GM23248 (cell line): Measurements from ENCODE around the gene MACROD2. TPM values are rescaled to one million over a fixed set of nuclear protein-coding genes. Genes with fewer than 3 reads are reported as not detected.

Source experiments
- DNase-seq: peaks from one replicate; pipeline ENCODE4 v3.0.0-alpha.2; 2015
- H2AFZ ChIP-seq: fragments of 200-600 bp; sonication (generic); 2 replicates; pipeline ENCODE4 v1.6.1; 2016; ENCODE audit warnings: antibody characterized with exemption
- H3F3A ChIP-seq: fragments of 200-600 bp; sonication (generic); 2 replicates; pipeline ENCODE4 v1.6.1; 2016; ENCODE audit warnings: mild to moderate bottlenecking, antibody characterized with exemption, mixed run types; ENCODE audit not compliant: insufficient read depth
- H3K27ac ChIP-seq: fragments of 200-600 bp; sonication (generic); 2 replicates; pipeline ENCODE4 v1.5.1; 2016; ENCODE audit warnings: mild to moderate bottlenecking
- H3K27me3 ChIP-seq: fragments of 200-600 bp; sonication (generic); replicated peaks from 2 replicates; pipeline ENCODE4 v1.6.1; 2016; ENCODE audit warnings: mild to moderate bottlenecking; ENCODE audit not compliant: insufficient read depth
- H3K36me3 ChIP-seq: fragments of 200-600 bp; sonication (generic); 2 replicates; pipeline ENCODE4 v1.6.1; 2016; ENCODE audit warnings: low read depth, mild to moderate bottlenecking
- H3K4me1 ChIP-seq: fragments of 200-600 bp; sonication (generic); 2 replicates; pipeline ENCODE4 v1.6.1; 2016; ENCODE audit warnings: mild to moderate bottlenecking; ENCODE audit not compliant: insufficient read depth
- H3K4me2 ChIP-seq: fragments of 200-600 bp; sonication (generic); one replicate; pipeline ENCODE4 v1.6.1; 2016; ENCODE audit warnings: mild to moderate bottlenecking; ENCODE audit not compliant: unreplicated experiment
- H3K4me3 ChIP-seq: fragments of 200-600 bp; sonication (generic); 2 replicates; pipeline ENCODE4 v1.5.1; 2016; ENCODE audit warnings: mild to moderate bottlenecking
- H3K79me2 ChIP-seq: fragments of 200-600 bp; sonication (generic); 2 replicates; pipeline ENCODE4 v1.6.1; 2016; ENCODE audit warnings: mild to moderate bottlenecking; ENCODE audit not compliant: insufficient read depth
- H3K9ac ChIP-seq: fragments of 200-600 bp; sonication (generic); 2 replicates; pipeline ENCODE4 v1.6.1; 2016; ENCODE audit warnings: mild to moderate bottlenecking
- H3K9me2 ChIP-seq: fragments of 200-600 bp; sonication (generic); 2 replicates; pipeline ENCODE4 v1.6.1; 2016; ENCODE audit warnings: mixed run types, mild to moderate bottlenecking, moderate library complexity; ENCODE audit not compliant: insufficient read depth
- H3K9me3 ChIP-seq: fragments of 200-600 bp; sonication (generic); one replicate; pipeline ENCODE4 v1.6.1; 2017; ENCODE audit warnings: low read depth
- H4K20me1 ChIP-seq: fragments of 200-600 bp; sonication (generic); 2 replicates; pipeline ENCODE4 v1.6.0; 2016; ENCODE audit not compliant: insufficient read depth
- EZH2 ChIP-seq: fragments of 200-600 bp; sonication (generic); IDR thresholded peaks from 2 replicates; pipeline ENCODE4 v1.6.1; 2018; ENCODE audit warnings: antibody characterized with exemption, mild to moderate bottlenecking; ENCODE audit not compliant: insufficient read depth, poor library complexity, severe bottlenecking
- EZH2phosphoT487 ChIP-seq: fragments of 200-600 bp; sonication (generic); IDR thresholded peaks from 2 replicates; pipeline ENCODE4 v1.6.1; 2018; ENCODE audit warnings: antibody characterized with exemption, moderate library complexity, mild to moderate bottlenecking, low read depth; ENCODE audit not compliant: insufficient read depth
- WGBS, 2 experiments: methylation state at CpG; one replicate each; pipeline ENCODE4 v1.1.6; 2015 to 2017; ENCODE audit warnings: low lambda C conversion rate in 2 of 2, low coverage in 1 of 2; ENCODE audit errors: missing lambda C conversion rate in 2 of 2; 5-methylcytosine and 5-hydroxymethylcytosine counted together
- in situ Hi-C: fragments of 300-500 bp; cut with MboI; formaldehyde crosslinking; loops from 2 replicates; pipeline ENCODE4 v1.15.0; 2020
- polyA plus RNA-seq: library from polyadenylated mRNA; unstranded; fragments of >200 nt; fragmentation: Nextera tagmentation; extraction: Ambion mirVana; gene quantifications from 2 replicates; pipeline ENCODE4 v1.2.1, GENCODE V29; 2016
- total RNA-seq: library from RNA; depleted of rRNA; stranded (reverse); fragments of >200 nt; shearing (Covaris generic); gene quantifications from 2 replicates; pipeline ENCODE4 v1.2.3, GENCODE V29; 2014

Gene MACROD2
- total and polyA plus RNA-seq, 2 experiments from 2014 or later = 1.1 to 3.1 TPM

DNA sequence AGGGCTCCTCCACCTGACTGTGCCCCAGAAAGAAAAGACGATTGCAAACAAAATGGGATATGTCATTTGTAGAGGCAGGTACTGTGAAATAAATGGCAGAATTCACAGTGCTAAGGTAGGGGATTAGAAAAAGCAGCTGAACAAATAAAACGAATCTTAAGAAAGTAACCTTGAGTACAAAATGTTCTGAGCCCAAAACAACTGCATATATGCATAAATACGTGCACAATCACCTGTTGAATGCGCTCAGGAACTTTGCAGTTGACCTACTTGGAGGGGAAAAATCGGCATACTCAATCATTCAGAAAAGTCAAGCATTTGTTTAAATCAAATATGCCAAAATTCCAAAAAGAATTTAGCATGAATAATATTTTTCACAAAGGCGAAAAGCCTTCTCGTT is 1114.2 kb downstream of the MACROD2 start:
- no peak for TF ChIP-seq EZH2
- TF ChIP-seq EZH2phosphoT487 = no peak
- no peak overlapping the region for H3K9ac ChIP-seq
- WGBS, 2 experiments = 58% methylated on average over 7 of the region's 7 CpGs
- in situ Hi-C loops = no loop called here
- H3K4me1 ChIP-seq = no peaks in the 10 kb centered on the region
- H3K9me3 ChIP-seq = no peaks in the 10 kb centered on the region
- no peaks in the 10 kb centered on the region for H3K9me2 ChIP-seq
- H3K4me2 ChIP-seq = no peak overlapping the region
- H3F3A ChIP-seq = no peaks in the 10 kb centered on the region
- H3K27ac ChIP-seq = no peak overlapping the region
- no peak overlapping the region for H2AFZ ChIP-seq
- no peak for DNase-seq
- no peaks in the 10 kb centered on the region for H3K79me2 ChIP-seq
- H3K4me3 ChIP-seq = no peak overlapping the region
- H4K20me1 ChIP-seq = no peaks in the 10 kb centered on the region
- no peaks in the 10 kb centered on the region for H3K27me3 ChIP-seq
- H3K36me3 ChIP-seq = no peaks in the 10 kb centered on the region

DNA sequence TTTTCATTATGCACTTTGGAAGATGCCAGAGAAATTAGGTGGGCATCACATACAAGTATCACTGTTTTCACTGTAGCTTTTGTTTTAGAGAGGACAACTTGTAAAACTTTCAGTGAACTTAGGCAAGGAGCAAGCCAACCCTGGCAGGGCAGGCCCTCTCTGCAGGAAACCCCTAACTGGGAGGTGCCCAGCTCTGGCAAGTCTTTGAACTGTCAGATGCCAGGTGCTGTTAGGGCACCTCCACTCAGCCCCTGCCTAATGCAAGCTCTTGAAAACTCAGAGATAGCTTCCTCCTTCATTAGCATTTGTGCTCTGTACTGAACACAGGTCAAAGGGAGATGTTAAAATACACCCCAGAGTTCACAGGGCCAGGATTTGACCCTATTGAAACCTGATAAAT is 1116.3 kb downstream of the MACROD2 start:
- no peak for DNase-seq
- H3K36me3 ChIP-seq = no peaks in the 10 kb centered on the region
- no peaks in the 10 kb centered on the region for H3K9me3 ChIP-seq
- H2AFZ ChIP-seq = no peak overlapping the region
- no peaks in the 10 kb centered on the region for H4K20me1 ChIP-seq
- H3K79me2 ChIP-seq = no peaks in the 10 kb centered on the region
- H3K27ac ChIP-seq = no peak overlapping the region
- no peaks in the 10 kb centered on the region for H3K4me1 ChIP-seq
- H3K9me2 ChIP-seq = no peaks in the 10 kb centered on the region
- H3K27me3 ChIP-seq = no peaks in the 10 kb centered on the region
- no peak overlapping the region for H3K9ac ChIP-seq
- TF ChIP-seq EZH2phosphoT487 (no peak), EZH2 (no peak)
- no peaks in the 10 kb centered on the region for H3F3A ChIP-seq
- H3K4me2 ChIP-seq = no peak overlapping the region
- H3K4me3 ChIP-seq = no peak overlapping the region
- in situ Hi-C loops = no loop called here

DNA sequence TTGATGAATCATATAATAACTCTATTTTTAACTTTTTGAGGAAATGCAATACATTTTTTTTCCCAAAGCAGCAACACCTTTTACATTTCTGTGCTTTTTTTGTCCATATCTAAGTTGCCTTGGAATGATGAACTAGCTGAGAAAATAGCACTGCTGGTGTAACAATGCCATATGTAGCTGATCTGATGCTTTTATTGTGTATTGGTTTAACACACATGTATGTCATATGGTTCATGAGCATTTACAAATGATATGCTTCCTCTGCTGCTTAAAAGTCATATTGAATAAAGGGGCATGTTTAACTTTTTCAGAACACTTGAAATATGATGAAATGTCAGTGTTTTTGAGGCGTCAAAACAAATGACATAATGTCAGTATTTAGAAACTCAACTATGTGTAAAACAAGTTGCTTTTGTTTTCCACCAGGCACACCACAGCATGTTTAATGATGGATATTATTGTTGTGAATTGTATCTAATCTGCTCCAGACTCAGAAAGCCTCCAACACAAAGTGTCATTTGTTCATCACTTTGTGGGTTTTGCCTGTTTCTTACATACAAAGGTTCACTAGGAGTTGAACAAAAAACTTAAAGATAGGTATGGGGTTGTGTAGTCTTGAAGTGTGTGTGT is 1117.9 kb downstream of the MACROD2 start:
- Histone ChIP-seq H3K27me3 (no peaks in the 10 kb centered on the region), H3K4me1 (no peaks in the 10 kb centered on the region), H2AFZ (no peak overlapping the region), H3K9me2 (no peaks in the 10 kb centered on the region), H3K4me3 (no peak overlapping the region), H3F3A (no peaks in the 10 kb centered on the region), H4K20me1 (no peaks in the 10 kb centered on the region), H3K36me3 (no peaks in the 10 kb centered on the region), H3K4me2 (no peak overlapping the region), H3K79me2 (no peaks in the 10 kb centered on the region), H3K9me3 (no peaks in the 10 kb centered on the region), H3K9ac (no peak overlapping the region), H3K27ac (no peak overlapping the region)
- in situ Hi-C loops = no loop called here
- no peak for TF ChIP-seq EZH2phosphoT487
- TF ChIP-seq EZH2 = no peak
- peak; percentile 1 for DNase-seq
- 67 to 80% methylated on average over 1 of the region's 1 CpG for WGBS, 2 experiments

DNA sequence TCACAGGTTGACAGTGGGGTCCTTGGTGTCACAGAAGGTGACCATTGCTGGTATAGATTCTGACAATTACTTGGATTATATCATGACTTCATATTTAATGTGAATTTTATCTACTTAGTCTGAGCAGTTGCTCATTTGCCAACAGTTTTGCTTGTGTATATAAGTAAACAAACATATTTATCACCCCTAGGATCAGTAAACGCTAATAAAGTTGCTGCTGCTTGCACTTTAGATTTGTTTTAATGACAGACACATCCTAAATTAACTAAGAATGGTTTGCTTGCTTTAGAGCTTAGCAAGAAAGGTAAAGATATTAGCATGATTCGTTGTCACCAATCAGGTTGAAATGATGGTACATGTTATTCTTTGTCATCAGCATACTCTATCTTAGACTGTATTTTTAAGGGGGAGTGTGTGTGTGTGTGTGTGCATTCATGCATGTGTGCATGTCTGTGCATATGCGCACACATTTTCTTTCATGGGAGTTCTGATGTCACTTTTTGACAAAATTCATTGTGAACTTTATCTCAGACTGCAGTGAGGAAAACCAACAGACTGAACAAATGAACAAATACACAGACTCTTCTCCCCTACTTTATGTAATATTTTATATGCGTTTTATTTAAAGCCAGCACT is 1124.7 kb downstream of the MACROD2 start:
- Histone ChIP-seq H3F3A (no peaks in the 10 kb centered on the region), H3K27ac (no peak overlapping the region), H3K4me1 (no peaks in the 10 kb centered on the region), H3K9me2 (no peaks in the 10 kb centered on the region), H4K20me1 (no peaks in the 10 kb centered on the region), H3K4me2 (no peak overlapping the region), H3K9me3 (no peaks in the 10 kb centered on the region), H3K27me3 (no peaks in the 10 kb centered on the region), H3K79me2 (no peaks in the 10 kb centered on the region), H3K9ac (no peak overlapping the region), H3K4me3 (no peak overlapping the region), H2AFZ (no peak overlapping the region), H3K36me3 (no peaks in the 10 kb centered on the region)
- DNase-seq = no peak
- in situ Hi-C loops = no loop called here
- TF ChIP-seq EZH2phosphoT487 = no peak
- TF ChIP-seq EZH2 = no peak
- 55 to 63% methylated on average over 4 of the region's 4 CpGs for whole genome bisulfite sequencing, 2 experiments

DNA sequence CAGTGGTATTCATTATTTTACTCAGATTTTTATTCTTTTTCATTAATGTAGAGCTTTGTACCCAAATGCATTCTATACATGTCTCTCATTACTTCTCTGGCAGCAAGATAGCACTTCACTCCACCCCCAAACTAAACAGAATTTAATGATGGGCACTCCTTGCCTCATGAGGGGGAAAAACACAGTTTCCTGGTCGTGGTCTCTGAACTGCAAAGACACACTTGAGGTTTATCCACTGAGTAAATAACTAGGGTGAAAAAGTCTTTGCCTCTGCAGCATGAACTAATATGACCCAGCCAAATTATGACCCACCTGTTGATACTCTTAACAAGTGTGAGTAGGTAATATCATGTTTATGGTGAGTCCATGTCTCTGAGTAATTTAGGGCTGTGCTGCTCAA is 1127.3 kb downstream of the MACROD2 start:
- Histone ChIP-seq H3K27ac (no peak overlapping the region), H3K27me3 (no peaks in the 10 kb centered on the region), H3F3A (no peaks in the 10 kb centered on the region), H2AFZ (no peak overlapping the region), H3K9me3 (no peaks in the 10 kb centered on the region), H3K9me2 (no peaks in the 10 kb centered on the region), H3K79me2 (no peaks in the 10 kb centered on the region), H3K36me3 (no peaks in the 10 kb centered on the region), H3K9ac (no peak overlapping the region), H4K20me1 (no peaks in the 10 kb centered on the region), H3K4me3 (no peak overlapping the region), H3K4me1 (no peaks in the 10 kb centered on the region), H3K4me2 (no peak overlapping the region)
- WGBS, 2 experiments = 22 to 31% methylated on average over 1 of the region's 1 CpG
- no peak for DNase-seq
- TF ChIP-seq EZH2 = no peak
- TF ChIP-seq EZH2phosphoT487 = no peak
- in situ Hi-C loops = no loop called here
